HG03575 (cell line): ENCODE data around the gene CPB2.

ENCODE experiments used
- ATAC-seq: cut with Tn5 transposase; IDR thresholded peaks from one replicate; pipeline ENCODE4 v1.9.1; 2021; ENCODE audit not compliant: unreplicated experiment, insufficient number of reproducible peaks, low FRiP score; ENCODE audit errors: extremely low read depth

Gene CPB2

GRCh38 chr13:46022481-46022880 lies 82.4 kb downstream of the CPB2 start:
- no peak for ATAC-seq

GRCh38 chr13:46016216-46016615 lies 88.6 kb downstream of the CPB2 start:
- ATAC-seq, result no peak

GRCh38 chr13:46015366-46015765 lies 89.5 kb downstream of the CPB2 start:
- ATAC-seq, result no peak

GRCh38 chr13:46012404-46012803 lies 92.4 kb downstream of the CPB2 start:
- no peak for ATAC-seq

GRCh38 chr13:46010148-46010547 lies 94.7 kb downstream of the CPB2 start:
- no peak for ATAC-seq

- ATAC-seq, result no peak
These were observed 96.2 kb downstream of the CPB2 start for GRCh38 chr13:46008631-46009030.

GRCh38 chr13:46006688-46007452 lies 98.0 kb downstream of the CPB2 start:
- no peak for ATAC-seq

GRCh38 chr13:46004491-46004890 lies 100.3 kb downstream of the CPB2 start:
- no peak for ATAC-seq
